CD14-positive monocyte (primary cell): ENCODE measurements around the gene TM2D1. TPM values are rescaled to one million over a fixed set of nuclear protein-coding genes. Genes with fewer than 3 reads are reported as not detected.

Source experiments
- DNase-seq, 3 donors: peaks; one replicate each; pipeline ENCODE4 v3.0.0-alpha.2; 2011 to 2022
- H2AFZ ChIP-seq: 2 replicates; pipeline ENCODE4 v1.6.0; 2012; ENCODE audit warnings: mild to moderate bottlenecking, low read depth, low read length, inconsistent platforms; ENCODE audit not compliant: insufficient read depth, poor library complexity, severe bottlenecking
- H3K27ac ChIP-seq, 2 donors: 1 replicate in 1 of 2; 2 replicates in 1 of 2; pipeline ENCODE4 v1.5.1; 2012 to 2013; ENCODE audit warnings: low read length in 2 of 2, control low read depth in 1 of 2, inconsistent platforms in 1 of 2, low read depth in 1 of 2, mild to moderate bottlenecking in 1 of 2
- H3K27me3 ChIP-seq, 2 donors: one replicate each; pipeline versions ENCODE4 v1.6.0 to v1.6.1; 2011 to 2013; ENCODE audit warnings: low read length in 2 of 2; ENCODE audit not compliant: control insufficient read depth in 2 of 2, insufficient read depth in 2 of 2
- H3K36me3 ChIP-seq, 2 donors: replicated peaks in 1 of 2; 1 replicate in 1 of 2; 2 replicates in 1 of 2; pipeline versions ENCODE4 v1.5.1 to v1.6.1; 2012 to 2013; ENCODE audit warnings: low read length in 2 of 2, control low read depth in 1 of 2, inconsistent platforms in 1 of 2, mild to moderate bottlenecking in 1 of 2; ENCODE audit not compliant: insufficient read depth in 2 of 2, control insufficient read depth in 1 of 2
- H3K4me1 ChIP-seq, 2 donors: 1 replicate in 1 of 2; 2 replicates in 1 of 2; pipeline versions ENCODE4 v1.5.1 to v1.6.1; 2012 to 2013; ENCODE audit warnings: low read length in 2 of 2, control low read depth in 1 of 2, inconsistent platforms in 1 of 2, mild to moderate bottlenecking in 1 of 2, moderate library complexity in 1 of 2; ENCODE audit not compliant: insufficient read depth in 2 of 2, control insufficient read depth in 1 of 2
- H3K4me2 ChIP-seq: replicated peaks from 2 replicates; pipeline ENCODE3; 2012; ENCODE audit warnings: low read length, moderate library complexity, mild to moderate bottlenecking; ENCODE audit not compliant: poor library complexity, severe bottlenecking; ENCODE audit errors: extremely low read depth
- H3K4me3 ChIP-seq, 3 experiments: fragments of 200-600 bp in 1 of 3; sonication (generic) in 1 of 3; replicated peaks in 1 of 3; 1 replicate in 2 of 3; 2 replicates in 1 of 3; pipeline ENCODE4 v1.5.1; 2011 to 2013; ENCODE audit warnings: low read length in 3 of 3, mild to moderate bottlenecking in 3 of 3, control low read depth in 2 of 3, low read depth in 2 of 3, inconsistent platforms in 1 of 3, moderate library complexity in 1 of 3
- H3K79me2 ChIP-seq: 2 replicates; pipeline ENCODE4 v1.6.0; 2012; ENCODE audit warnings: mild to moderate bottlenecking, control low read depth, inconsistent platforms, low read length, moderate library complexity; ENCODE audit not compliant: insufficient read depth
- H3K9ac ChIP-seq: 2 replicates; pipeline ENCODE4 v1.6.0; 2017; ENCODE audit warnings: low read length, mild to moderate bottlenecking; ENCODE audit not compliant: insufficient read depth, poor library complexity, severe bottlenecking
- H3K9me3 ChIP-seq, 2 donors: replicated peaks in 1 of 2; 1 replicate in 1 of 2; 2 replicates in 1 of 2; pipeline versions ENCODE4 v1.5.1 to v1.6.1; 2012 to 2013; ENCODE audit warnings: low read length in 2 of 2, control low read depth in 1 of 2; ENCODE audit not compliant: control insufficient read depth in 1 of 2, insufficient read depth in 1 of 2
- H4K20me1 ChIP-seq: 2 replicates; pipeline ENCODE4 v1.6.0; 2012; ENCODE audit warnings: mild to moderate bottlenecking, low read length, control low read depth, moderate library complexity; ENCODE audit not compliant: insufficient read depth
- H3K27ac Mint-ChIP-seq, 7 donors: one replicate each; pipeline ENCODE4 v1.8.0; 2020; ENCODE audit warnings: mild to moderate bottlenecking in 7 of 7, mixed read lengths in 7 of 7, moderate library complexity in 6 of 7, inconsistent platforms in 2 of 7
- H3K27me3 Mint-ChIP-seq, 3 donors: one replicate each; pipeline ENCODE4 v1.8.0; 2021 to 2022; ENCODE audit warnings: low read depth in 3 of 3, mild to moderate bottlenecking in 3 of 3, mixed read lengths in 3 of 3, moderate library complexity in 3 of 3, inconsistent platforms in 1 of 3
- H3K36me3 Mint-ChIP-seq, 2 donors: one replicate each; pipeline ENCODE4 v1.8.0; 2020; ENCODE audit warnings: mixed read lengths in 2 of 2, inconsistent platforms in 1 of 2, mild to moderate bottlenecking in 1 of 2
- H3K4me1 Mint-ChIP-seq: one replicate; pipeline ENCODE4 v1.8.0; 2020; ENCODE audit warnings: mild to moderate bottlenecking, mixed read lengths
- H3K4me3 Mint-ChIP-seq, 2 donors: one replicate each; pipeline ENCODE4 v1.8.0; 2020; ENCODE audit warnings: mild to moderate bottlenecking in 2 of 2, mixed read lengths in 2 of 2, moderate library complexity in 1 of 2
- H3K9me3 Mint-ChIP-seq, 7 donors: one replicate each; pipeline ENCODE4 v1.8.0; 2020 to 2022; ENCODE audit warnings: mixed read lengths in 7 of 7, mild to moderate bottlenecking in 6 of 7, moderate library complexity in 6 of 7, inconsistent platforms in 2 of 7
- CTCF ChIP-seq: fragments of 200-600 bp; IDR thresholded peaks from one replicate; pipeline ENCODE4 v1.8.0; 2022; ENCODE audit warnings: antibody characterized with exemption, mild to moderate bottlenecking
- WGBS: methylation state at CpG from one replicate; pipeline ENCODE4 v1.1.5; 2013; ENCODE audit warnings: missing lambda C conversion rate; ENCODE audit not compliant: insufficient coverage; 5-methylcytosine and 5-hydroxymethylcytosine counted together
- intact Hi-C, 2 donors: fragments of 100-400 bp; cut with micrococcal nuclease; formaldehyde crosslinking; loops; one replicate each; pipeline versions ENCODE4 v1.15.0 to v1.15.1; 2023
- polyA plus RNA-seq, 3 donors: library from polyadenylated mRNA; depleted of rRNA in 1 of 3; unstranded in 2 of 3; stranded (reverse) in 1 of 3; fragments of 300-500 nt in 2 of 3; fragments of >200 nt in 1 of 3; fragmentation: Illumina TruSeq in 2 of 3; gene quantifications; 1 replicate in 2 of 3; 2 replicates in 1 of 3; pipeline ENCODE4 v1.2.3, GENCODE V29; 2012 to 2021

Gene TM2D1
- polyA plus RNA-seq, 3 donors, result 32.6 to 46.6 (median 41.8) TPM

DNA sequence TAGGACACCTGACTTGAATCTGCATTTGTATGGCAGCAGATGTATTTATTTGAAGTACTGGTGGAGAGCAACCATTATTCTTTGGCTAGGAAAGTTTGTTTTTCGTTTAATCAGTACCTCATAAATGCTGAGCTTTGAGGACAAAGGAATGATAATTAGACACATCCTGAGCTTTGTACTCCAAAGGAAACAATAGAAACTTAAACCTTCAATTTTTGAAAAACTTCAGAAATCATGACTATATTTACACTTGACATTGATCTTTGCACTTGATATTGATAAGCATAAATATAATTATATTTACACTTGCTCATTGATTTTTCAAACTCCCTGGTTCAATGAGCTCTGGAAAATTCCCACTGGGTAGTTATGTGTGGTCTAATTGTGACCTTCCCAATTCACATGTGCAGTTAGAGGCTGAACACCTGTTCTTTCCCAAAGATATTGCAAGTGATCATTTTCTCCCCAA lies 28.0 kb upstream of the TM2D1 start:
- no peaks in the 10 kb centered on the region for H3K79me2 ChIP-seq
- H4K20me1 ChIP-seq, result no peaks in the 10 kb centered on the region
- no peak overlapping the region for H3K27ac ChIP-seq
- Mint-ChIP-seq H3K36me3 (no peaks in the 10 kb centered on the region), H3K27ac (no peak overlapping the region), H3K9me3 (peaks cover 0 to 2% (median 0%) of the 10 kb centered on the region in 7 donors), H3K4me3 (no peak overlapping the region), H3K27me3 (peaks cover 0 to 2% (median under 1%) of the 10 kb centered on the region in 3 donors), H3K4me1 (no peaks in the 10 kb centered on the region)
- no peak overlapping the region for H3K4me3 ChIP-seq
- no peaks in the 10 kb centered on the region for H3K27me3 ChIP-seq
- no peak for TF ChIP-seq CTCF
- no peaks in the 10 kb centered on the region for H3K4me1 ChIP-seq
- no peak for DNase-seq
- H3K9me3 ChIP-seq, result no peaks in the 10 kb centered on the region
- H3K36me3 ChIP-seq, result no peaks in the 10 kb centered on the region
- no peak overlapping the region for H3K4me2 ChIP-seq
- no peak overlapping the region for H3K9ac ChIP-seq
- H2AFZ ChIP-seq, result no peak overlapping the region
- intact Hi-C loops, result no loop called here
- WGBS, result no CpG with 5 or more reads among the region's 1 CpG

DNA sequence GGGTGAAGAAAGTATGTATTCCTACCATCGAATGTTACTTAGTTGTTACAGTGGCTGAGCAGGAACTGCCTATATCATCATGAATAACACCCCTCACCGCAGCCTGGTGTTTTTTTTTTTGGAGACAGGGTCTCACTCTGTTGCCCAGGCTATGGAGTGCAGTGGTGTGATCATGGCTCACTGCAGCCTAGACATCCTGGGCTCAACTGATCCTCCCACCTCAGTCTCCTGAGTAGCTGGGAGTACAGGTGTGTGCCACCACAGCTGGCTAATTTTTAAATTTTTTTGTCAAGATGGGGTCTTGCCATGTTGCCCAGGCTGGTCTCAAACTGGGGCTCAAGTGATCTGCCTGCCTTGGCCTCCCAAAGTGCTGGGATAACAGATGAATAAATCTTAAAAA lies 24.6 kb upstream of the TM2D1 start:
- no peak overlapping the region for H3K27ac Mint-ChIP-seq
- no peaks in the 10 kb centered on the region for H4K20me1 ChIP-seq
- no peaks in the 10 kb centered on the region for H3K36me3 ChIP-seq
- H3K79me2 ChIP-seq, result no peaks in the 10 kb centered on the region
- H3K27me3 Mint-ChIP-seq, result peaks cover 0 to 1% (median 0%) of the 10 kb centered on the region in 3 donors
- no peak overlapping the region for H3K4me3 ChIP-seq
- no peak overlapping the region for H2AFZ ChIP-seq
- H3K4me3 Mint-ChIP-seq, result no peak overlapping the region
- no peak overlapping the region for H3K9ac ChIP-seq
- no peaks in the 10 kb centered on the region for H3K9me3 ChIP-seq
- no peaks in the 10 kb centered on the region for H3K27me3 ChIP-seq
- intact Hi-C loops, result no loop called here
- H3K4me2 ChIP-seq, result no peak overlapping the region
- no peak for TF ChIP-seq CTCF
- no peak overlapping the region for H3K27ac ChIP-seq
- no peak for DNase-seq
- H3K4me1 Mint-ChIP-seq, result no peaks in the 10 kb centered on the region
- no CpG with 5 or more reads among the region's 2 CpGs for WGBS
- no peaks in the 10 kb centered on the region for H3K4me1 ChIP-seq
- no peaks in the 10 kb centered on the region for H3K36me3 Mint-ChIP-seq
- H3K9me3 Mint-ChIP-seq, result no peaks in the 10 kb centered on the region
